ENCODE data around the gene ADAMTS6.

GRCh38 chr5:65142511-65143011 is 339.2 kb downstream of the ADAMTS6 start:
- TF ChIP-seq, protein P1, sequence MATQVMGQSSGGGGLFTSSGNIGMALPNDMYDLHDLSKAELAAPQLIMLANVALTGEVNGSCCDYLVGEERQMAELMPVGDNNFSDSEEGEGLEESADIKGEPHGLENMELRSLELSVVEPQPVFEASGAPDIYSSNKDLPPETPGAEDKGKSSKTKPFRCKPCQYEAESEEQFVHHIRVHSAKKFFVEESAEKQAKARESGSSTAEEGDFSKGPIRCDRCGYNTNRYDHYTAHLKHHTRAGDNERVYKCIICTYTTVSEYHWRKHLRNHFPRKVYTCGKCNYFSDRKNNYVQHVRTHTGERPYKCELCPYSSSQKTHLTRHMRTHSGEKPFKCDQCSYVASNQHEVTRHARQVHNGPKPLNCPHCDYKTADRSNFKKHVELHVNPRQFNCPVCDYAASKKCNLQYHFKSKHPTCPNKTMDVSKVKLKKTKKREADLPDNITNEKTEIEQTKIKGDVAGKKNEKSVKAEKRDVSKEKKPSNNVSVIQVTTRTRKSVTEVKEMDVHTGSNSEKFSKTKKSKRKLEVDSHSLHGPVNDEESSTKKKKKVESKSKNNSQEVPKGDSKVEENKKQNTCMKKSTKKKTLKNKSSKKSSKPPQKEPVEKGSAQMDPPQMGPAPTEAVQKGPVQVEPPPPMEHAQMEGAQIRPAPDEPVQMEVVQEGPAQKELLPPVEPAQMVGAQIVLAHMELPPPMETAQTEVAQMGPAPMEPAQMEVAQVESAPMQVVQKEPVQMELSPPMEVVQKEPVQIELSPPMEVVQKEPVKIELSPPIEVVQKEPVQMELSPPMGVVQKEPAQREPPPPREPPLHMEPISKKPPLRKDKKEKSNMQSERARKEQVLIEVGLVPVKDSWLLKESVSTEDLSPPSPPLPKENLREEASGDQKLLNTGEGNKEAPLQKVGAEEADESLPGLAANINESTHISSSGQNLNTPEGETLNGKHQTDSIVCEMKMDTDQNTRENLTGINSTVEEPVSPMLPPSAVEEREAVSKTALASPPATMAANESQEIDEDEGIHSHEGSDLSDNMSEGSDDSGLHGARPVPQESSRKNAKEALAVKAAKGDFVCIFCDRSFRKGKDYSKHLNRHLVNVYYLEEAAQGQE (IDR thresholded peaks at IDR 0.05; ENCODE audit: insufficient replicate concordance, low read depth) = no peak
- TF ChIP-seq POLR2AphosphoS5 (IDR thresholded peaks at IDR 0.05; ENCODE audit: low read depth) = no peak
- TF ChIP-seq, protein P2, sequence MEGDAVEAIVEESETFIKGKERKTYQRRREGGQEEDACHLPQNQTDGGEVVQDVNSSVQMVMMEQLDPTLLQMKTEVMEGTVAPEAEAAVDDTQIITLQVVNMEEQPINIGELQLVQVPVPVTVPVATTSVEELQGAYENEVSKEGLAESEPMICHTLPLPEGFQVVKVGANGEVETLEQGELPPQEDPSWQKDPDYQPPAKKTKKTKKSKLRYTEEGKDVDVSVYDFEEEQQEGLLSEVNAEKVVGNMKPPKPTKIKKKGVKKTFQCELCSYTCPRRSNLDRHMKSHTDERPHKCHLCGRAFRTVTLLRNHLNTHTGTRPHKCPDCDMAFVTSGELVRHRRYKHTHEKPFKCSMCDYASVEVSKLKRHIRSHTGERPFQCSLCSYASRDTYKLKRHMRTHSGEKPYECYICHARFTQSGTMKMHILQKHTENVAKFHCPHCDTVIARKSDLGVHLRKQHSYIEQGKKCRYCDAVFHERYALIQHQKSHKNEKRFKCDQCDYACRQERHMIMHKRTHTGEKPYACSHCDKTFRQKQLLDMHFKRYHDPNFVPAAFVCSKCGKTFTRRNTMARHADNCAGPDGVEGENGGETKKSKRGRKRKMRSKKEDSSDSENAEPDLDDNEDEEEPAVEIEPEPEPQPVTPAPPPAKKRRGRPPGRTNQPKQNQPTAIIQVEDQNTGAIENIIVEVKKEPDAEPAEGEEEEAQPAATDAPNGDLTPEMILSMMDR (IDR thresholded peaks at IDR 0.05; ENCODE audit: insufficient read depth, low read length) = no peak
- no peak for TF ChIP-seq GABPA (IDR thresholded peaks at IDR 0.05; ENCODE audit: low read depth)
